Ishikawa (cell line): ENCODE measurements around the gene STK39.

ENCODE experiments used
- CEBPB ChIP-seq: IDR thresholded peaks from 2 replicates; pipeline ENCODE4 v1.6.1; 2012
- CREB1 ChIP-seq: IDR thresholded peaks from 2 replicates; pipeline ENCODE4 v1.6.1; 2012; ENCODE audit warnings: low read depth
- EGR1 ChIP-seq: IDR thresholded peaks from 2 replicates; pipeline ENCODE4 v1.6.1; 2012
- EP300 ChIP-seq: IDR thresholded peaks from 2 replicates; pipeline ENCODE4 v1.6.1; 2012; ENCODE audit warnings: borderline replicate concordance
- FOXM1 ChIP-seq: IDR thresholded peaks from 2 replicates; pipeline ENCODE4 v1.6.1; 2012; ENCODE audit warnings: low read depth, borderline replicate concordance
- MAX ChIP-seq: IDR thresholded peaks from 2 replicates; pipeline ENCODE4 v1.6.1; 2012
- NFIC ChIP-seq: IDR thresholded peaks from 2 replicates; pipeline ENCODE4 v1.6.1; 2012
- RAD21 ChIP-seq: IDR thresholded peaks from 2 replicates; pipeline ENCODE4 v1.6.1; 2012; ENCODE audit warnings: low read depth
- REST ChIP-seq: IDR thresholded peaks from 2 replicates; pipeline ENCODE4 v1.6.1; 2012; ENCODE audit warnings: low read depth, mild to moderate bottlenecking
- TAF1 ChIP-seq: IDR thresholded peaks from 2 replicates; pipeline ENCODE4 v1.6.1; 2012; ENCODE audit warnings: low read depth, mild to moderate bottlenecking
- TCF12 ChIP-seq: IDR thresholded peaks from 2 replicates; pipeline ENCODE4 v1.6.1; 2012; ENCODE audit warnings: low read depth
- TEAD4 ChIP-seq: IDR thresholded peaks from 2 replicates; pipeline ENCODE4 v1.6.1; 2012
- USF1 ChIP-seq: IDR thresholded peaks from 2 replicates; pipeline ENCODE4 v1.6.1; 2012
- YY1 ChIP-seq: IDR thresholded peaks from 2 replicates; pipeline ENCODE4 v1.6.1; 2012; ENCODE audit warnings: low read depth
- ZBTB7A ChIP-seq: IDR thresholded peaks from 2 replicates; pipeline ENCODE4 v1.6.1; 2012; ENCODE audit warnings: low read depth

The STK39 gene

GRCh38 chr2:168029071-168029470 is 218.3 kb downstream of the STK39 start:
- TF ChIP-seq CREB1 (no peak), CEBPB (no peak), YY1 (no peak), RAD21 (no peak), MAX (no peak), USF1 (no peak), EGR1 (no peak), TEAD4 (no peak), ZBTB7A (no peak), FOXM1 (no peak), NFIC (no peak), REST (no peak), TCF12 (no peak), TAF1 (no peak), EP300 (no peak)

GRCh38 chr2:168028362-168028761 is 219.0 kb downstream of the STK39 start:
- no peak for TF ChIP-seq USF1
- TF ChIP-seq EGR1 = no peak
- TF ChIP-seq FOXM1 = no peak
- no peak for TF ChIP-seq TCF12
- no peak for TF ChIP-seq RAD21
- TF ChIP-seq ZBTB7A = no peak

GRCh38 chr2:168025487-168026202 is 221.8 kb downstream of the STK39 start:
- TF ChIP-seq TAF1 = no peak
- no peak for TF ChIP-seq EGR1
- no peak for TF ChIP-seq TCF12
- TF ChIP-seq MAX = no peak
- no peak for TF ChIP-seq NFIC
- TF ChIP-seq YY1 = no peak
- TF ChIP-seq FOXM1 = no peak
- no peak for TF ChIP-seq RAD21
- no peak for TF ChIP-seq ZBTB7A
- no peak for TF ChIP-seq REST
- no peak for TF ChIP-seq USF1
- no peak for TF ChIP-seq EP300
- no peak for TF ChIP-seq CEBPB
- no peak for TF ChIP-seq CREB1
- no peak for TF ChIP-seq TEAD4

- TF ChIP-seq TCF12 (no peak), NFIC (no peak), MAX (no peak), USF1 (no peak), REST (no peak), FOXM1 (no peak), EGR1 (no peak), CREB1 (no peak), ZBTB7A (no peak), RAD21 (no peak)
These were observed 222.9 kb downstream of the STK39 start for GRCh38 chr2:168024459-168024858.
